Iris pigment epithelial cell (primary cell): Measurements from ENCODE around the gene ULK3.

Source experiments
- DNase-seq: peaks from one replicate; pipeline ENCODE4 v3.0.0-alpha.2; 2011; ENCODE audit warnings: low read depth

ULK3 gene

DNA sequence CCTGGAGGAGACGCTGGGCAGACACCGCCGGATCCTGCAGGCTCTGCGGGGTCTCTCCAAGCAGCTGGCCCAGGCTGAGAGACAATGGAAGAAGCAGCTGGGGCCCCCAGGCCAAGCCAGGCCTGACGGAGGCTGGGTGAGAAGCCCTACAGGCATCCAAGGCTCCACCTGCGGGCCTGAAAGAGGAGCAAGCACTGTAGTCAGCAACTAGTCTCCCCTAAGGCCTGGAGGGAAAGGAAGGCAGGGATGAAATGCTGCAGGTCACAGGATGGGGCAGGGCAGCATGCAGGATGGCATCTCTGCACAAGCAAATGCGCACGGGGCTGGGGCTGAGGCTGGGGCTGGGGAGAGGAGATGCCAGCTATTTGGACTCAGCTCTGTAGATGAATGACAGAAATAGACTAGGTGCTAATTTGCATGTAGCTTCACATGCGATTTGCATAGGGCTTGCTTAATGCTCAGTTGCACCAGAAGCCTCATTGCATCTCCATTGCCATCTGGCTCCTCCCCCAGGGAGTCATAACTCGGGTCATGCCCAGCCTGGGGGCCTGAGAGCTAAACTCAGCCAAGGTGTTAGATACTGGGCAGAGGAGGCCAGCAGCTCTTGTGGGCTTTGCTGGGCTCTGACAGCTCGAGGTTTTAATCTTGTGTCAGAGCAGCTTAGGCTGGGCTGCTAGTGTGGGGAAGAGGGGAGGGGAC is 21.7 kb downstream of the ULK3 start:
- DNase-seq = no peak

DNA sequence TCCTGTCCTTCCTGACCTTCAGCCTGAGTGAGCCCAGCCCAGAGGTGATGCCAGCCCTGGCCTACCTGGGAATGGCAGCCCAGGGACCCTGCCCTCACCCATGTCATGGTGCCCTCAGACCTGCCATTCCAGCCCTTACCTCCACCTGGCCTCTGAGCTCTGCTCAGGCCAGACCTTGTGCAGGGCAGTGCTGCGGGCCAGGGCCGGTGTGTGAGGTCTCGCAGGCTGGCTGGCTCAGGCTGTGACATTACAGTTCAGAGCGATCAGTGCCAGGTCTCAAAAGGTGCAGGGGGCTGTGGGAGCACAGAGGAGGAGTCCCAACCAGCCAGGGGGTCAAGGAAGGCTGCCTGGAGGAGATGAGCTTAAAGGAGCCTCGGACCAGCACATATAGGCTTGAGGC is 22.9 kb downstream of the ULK3 start:
- DNase-seq = no peak

DNA sequence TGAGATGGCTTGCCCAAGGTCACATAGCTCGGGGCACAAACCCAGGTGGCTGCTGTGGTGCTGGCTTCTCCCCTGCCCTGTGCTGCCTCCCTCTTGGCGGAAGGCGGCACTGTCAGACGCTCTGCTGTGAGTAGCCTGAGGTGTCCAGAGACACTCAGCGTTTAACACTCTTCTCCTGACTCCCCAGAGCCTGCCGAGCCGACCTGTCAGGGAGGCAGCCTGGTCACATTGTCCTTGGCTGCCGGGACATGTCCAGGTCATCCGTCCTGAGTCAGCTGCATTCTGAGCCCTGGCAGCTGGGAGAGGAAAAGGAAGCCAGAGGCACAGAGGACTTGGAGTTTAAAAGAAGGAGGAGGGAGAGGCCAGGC is 25.6 kb downstream of the ULK3 start:
- peak; percentile 20 for DNase-seq

DNA sequence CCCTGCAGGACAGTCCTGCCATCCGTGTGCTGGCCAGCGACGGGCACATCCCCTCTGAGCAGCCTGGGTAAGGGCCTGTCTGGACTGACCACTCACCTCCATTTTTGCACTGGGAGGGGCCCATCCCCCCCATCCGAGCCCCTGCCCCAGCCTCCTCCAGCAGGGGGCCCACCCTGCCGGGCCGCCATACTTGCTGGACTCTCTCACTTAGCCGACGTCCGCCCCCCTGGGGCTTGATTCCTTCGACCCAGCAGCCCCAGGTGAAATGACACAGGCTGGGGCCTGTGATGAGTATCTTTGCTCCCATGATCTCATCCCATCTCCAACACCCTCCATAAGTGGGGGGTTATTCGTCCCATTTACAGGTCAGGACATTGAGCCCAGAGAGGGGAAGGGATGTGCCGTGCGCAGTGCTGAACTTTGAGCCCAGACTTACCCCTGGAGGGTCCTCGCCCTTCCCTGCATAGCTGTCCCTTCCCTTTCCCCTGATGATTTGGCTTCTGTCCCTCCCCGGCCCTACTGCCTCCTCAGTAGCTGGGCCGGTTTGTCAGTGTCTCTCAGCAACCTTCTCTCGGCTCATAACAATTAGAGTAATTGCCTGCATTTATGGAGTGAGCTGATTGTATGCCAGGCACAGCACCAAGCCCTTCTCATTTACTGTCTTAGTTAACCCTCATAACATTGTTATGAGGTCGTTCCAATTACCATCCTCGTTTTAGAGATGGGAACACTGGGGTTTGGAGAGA is 26.2 kb downstream of the ULK3 start:
- no peak for DNase-seq

DNA sequence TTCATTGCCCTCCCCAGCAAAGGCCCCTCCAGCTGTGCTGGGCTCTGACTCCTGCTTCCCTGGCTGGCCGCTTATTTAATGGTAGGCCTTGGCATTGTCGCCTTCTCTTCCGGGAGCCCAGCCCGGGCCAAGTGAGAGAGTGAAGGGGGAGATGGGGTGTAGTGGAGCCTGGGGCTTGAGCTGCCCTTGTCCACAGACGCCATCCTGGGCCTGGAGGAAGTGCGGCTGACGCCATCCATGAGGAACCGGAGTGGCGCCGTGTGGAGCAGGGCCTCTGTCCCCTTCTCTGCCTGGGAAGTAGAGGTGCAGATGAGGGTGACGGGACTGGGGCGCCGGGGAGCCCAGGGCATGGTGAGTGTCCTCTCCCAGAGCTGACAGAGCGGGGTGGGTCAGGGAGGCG is 27.0 kb downstream of the ULK3 start:
- no peak for DNase-seq

DNA sequence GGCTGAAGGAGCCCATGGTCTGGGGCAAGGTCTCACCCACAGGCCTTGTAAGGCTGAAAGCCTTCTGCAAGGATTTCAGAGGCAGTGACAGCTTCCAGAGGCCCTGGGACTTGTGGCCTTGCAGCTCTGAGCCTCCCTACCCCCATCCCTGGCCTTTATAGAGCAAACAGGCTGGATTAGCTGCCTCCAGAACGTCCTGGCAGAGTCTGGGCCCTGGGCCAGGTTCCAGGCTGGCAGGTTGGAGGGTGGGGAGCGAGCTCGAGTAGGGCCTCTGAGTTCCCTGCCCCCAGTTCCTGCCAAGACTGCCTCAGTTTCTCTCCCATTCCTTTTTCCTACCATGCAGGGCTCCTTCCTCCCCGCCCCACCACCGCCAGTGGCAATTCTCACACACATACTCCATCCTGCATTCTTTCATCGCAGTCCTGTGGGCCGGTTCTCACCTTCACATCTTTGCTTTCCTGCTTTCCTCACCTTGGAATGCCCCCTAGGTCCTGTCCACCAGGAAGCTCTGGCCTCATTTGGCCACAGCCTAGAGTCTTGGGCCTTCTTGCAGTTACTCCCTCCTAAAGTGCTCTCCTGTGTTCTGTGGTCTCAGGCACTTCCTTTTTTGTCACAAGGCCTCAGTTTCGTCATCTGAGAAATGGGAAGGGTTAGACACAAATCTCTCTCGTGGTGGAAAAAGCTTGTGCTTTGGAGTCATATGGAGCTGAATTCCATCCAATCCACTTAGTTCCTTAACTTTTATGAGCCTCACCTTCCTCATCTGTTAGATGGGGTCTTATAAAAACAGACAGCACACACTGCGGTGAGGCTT is 27.6 kb downstream of the ULK3 start:
- DNase-seq = no peak

DNA sequence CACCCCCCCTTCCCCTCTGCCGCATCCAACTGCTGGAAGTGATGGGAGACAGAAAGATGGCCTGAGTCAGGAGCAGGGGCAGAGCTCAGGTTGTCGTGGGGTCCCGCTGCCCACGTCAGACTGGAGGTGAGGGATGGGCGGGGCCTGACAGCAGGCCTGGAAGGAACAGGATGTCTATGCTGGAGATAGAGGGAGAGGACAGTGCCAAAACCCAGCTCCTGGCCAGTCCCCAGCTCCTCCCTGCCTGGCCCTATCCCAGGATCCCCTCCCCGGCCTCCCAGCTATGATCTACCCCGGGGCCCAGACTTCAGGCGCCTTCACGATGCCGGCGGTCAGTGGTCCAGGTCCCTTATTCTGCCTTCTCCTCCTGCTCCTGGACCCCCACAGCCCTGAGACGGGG is 30.4 kb downstream of the ULK3 start, which contains the start of gene LMAN1L:
Gene LMAN1L (plus strand): TSS at position 303 of the 400 bp plus-strand sequence. CDS start 20 bp downstream, at position 323.
- DNase-seq = no peak

DNA sequence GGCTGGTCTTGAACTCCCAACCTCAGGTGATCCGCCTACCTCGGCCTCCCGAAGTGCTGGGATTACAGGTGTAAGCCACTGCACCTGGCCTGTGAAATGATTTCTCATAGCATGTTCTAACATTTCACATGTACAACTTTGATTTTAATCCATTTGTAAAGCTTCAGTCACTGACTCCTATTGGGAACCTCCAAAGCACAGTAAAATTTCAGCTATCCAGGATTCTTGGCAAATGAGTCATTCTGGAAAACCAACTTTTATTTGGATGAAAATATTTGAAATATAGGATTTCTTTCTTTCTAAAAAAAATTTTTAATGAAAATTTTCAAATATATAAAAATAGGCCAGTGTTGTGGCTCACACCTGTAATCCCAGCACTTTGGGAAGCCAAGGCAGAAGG is 33.0 kb downstream of the ULK3 start:
- no peak for DNase-seq

DNA sequence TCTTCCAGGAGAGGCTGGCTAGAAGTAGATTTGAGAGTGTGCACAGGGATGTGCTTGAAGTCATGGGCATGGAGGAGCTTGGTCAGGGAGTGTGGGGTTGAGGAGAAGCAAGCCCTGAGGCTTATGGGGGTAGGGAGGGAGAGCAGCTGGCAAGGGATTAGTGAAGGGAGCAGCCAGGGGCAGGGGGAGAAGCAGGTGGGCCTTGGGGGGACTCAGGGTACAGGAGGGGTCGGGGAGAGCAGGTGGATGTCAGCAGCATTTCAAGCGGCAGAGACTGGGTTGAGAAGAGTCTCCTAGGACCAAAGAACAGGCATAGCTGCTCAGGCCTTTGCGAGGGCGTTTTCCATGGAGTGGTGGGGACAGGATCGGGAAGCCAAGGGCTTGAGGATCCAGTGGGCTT is 33.7 kb downstream of the ULK3 start:
- DNase-seq = no peak

DNA sequence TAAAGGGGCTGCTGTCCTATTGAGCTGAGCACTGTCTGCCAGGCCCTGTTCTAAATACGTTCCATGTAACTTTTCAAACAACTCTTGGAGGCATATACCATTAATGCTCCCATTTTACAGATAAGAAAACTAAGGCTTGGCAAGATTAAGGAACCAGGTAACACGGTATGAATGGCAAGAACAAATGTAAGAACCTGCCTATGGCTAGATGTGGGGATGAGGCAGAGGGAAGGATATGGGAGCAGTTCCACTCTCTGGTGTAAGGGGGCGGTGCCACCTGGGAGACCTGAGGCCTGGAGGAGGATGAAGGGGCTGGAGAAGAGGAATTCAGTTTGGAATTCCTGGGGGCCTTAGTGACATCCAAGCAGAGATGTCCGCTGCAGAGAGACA is 34.1 kb downstream of the ULK3 start:
- DNase-seq = no peak

DNA sequence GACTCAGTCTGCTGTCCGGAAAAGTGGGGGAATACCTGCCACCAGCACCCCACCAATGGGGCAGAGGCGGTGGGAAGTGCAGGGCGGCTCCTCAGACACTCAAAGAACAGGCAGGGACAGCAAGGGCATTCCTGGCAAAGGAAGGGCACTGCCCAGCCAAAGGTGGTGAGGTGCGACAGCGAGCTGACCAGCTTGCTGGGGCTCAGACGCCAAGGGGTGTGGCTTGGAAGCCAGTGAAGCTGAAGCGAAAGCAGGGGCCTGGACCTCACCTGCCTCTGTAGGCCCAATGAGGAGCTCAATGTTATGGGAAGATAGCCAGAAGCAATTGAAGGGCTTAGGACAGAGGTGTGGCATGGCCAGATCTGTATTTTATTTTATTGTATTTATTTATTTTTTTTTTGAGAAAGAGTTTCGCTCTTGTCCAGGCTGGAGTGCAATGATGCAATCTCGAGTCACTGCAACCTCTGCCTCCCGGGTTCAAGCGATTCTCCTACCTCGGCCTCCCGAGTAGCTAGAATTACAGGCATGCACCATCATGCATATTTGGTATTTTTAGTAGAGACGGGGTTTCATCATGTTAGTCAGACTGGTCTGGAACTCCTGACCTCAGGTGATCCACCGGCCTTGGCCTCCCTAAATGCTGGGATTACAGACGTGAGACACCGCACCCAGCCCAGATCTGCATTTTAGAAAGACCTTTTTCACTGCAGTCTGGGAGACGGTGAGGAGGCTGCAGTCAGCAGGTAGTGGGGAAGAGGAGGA is 34.7 kb downstream of the ULK3 start:
- DNase-seq = peak; percentile 20

DNA sequence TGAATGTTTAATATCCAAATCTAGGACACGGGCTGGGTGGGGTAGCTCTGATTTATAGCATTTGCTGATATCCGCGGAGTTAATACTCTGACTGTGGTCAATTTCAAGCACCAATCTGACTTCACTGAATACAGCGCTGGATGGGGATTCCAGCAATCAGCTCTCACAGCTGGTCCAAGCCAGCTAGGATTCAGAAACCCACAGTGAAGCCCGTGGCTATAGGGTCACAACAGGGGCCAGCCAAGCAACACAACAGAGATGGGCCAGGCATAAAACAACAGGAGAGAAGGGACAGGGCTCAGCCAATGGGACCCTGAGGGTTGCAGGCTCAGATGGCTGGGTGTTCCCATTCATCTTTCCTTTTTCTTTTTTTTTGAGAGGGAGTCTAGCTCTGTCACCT is 35.7 kb downstream of the ULK3 start:
- DNase-seq = peak; percentile 25

DNA sequence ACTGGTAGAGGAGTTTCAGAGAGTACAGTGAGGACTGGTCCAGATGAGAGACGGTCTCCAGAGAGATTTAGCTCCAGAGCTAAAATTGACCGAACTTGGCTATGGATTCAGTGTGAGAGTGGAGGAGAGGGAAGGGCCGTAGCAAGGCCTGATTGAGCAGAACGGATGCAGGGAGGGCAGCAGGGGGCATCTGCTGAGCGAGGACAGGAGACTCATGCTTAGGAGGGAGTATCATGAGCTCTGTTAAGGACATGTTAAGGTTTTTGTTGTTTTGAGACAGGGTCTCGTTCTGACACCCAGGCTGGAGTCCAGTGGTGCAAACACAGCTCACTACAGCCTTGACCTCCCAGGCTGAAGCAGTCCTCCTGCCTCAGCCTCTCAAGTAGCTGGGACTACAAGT is 38.0 kb downstream of the ULK3 start:
- DNase-seq = no peak

DNA sequence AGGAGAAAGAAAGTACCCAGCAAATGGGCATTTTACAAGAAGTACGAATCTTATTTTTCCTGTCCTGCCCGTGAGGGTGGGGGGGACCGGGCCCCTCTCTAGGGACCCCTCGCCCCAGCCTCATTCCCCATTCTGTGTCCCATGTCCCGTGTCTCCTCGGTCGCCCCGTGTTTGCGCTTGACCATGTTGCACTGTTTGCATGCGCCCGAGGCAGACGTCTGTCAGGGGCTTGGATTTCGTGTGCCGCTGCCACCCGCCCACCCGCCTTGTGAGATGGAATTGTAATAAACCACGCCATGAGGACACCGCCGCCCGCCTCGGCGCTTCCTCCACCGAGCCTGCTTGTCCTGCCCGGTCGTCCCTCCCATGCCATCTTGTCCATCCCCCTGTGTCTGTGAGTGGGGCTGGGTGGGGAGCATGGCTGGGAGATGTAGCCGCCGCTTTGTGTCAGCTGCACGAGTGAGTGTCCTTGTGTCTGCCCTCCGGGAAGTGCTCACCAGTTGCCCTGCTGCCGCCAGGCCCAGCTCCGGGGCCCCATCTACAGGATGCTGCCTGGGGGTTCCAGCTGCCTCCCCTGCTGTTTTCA is 40.0 kb downstream of the ULK3 start:
- DNase-seq = no peak

DNA sequence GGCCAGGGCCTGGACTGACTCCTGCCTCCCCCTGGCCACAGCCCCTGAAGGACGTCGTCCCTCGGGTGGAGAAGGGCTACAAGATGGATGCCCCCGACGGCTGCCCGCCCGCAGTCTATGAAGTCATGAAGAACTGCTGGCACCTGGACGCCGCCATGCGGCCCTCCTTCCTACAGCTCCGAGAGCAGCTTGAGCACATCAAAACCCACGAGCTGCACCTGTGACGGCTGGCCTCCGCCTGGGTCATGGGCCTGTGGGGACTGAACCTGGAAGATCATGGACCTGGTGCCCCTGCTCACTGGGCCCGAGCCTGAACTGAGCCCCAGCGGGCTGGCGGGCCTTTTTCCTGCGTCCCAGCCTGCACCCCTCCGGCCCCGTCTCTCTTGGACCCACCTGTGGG is 40.7 kb downstream of the ULK3 start:
- no peak for DNase-seq

DNA sequence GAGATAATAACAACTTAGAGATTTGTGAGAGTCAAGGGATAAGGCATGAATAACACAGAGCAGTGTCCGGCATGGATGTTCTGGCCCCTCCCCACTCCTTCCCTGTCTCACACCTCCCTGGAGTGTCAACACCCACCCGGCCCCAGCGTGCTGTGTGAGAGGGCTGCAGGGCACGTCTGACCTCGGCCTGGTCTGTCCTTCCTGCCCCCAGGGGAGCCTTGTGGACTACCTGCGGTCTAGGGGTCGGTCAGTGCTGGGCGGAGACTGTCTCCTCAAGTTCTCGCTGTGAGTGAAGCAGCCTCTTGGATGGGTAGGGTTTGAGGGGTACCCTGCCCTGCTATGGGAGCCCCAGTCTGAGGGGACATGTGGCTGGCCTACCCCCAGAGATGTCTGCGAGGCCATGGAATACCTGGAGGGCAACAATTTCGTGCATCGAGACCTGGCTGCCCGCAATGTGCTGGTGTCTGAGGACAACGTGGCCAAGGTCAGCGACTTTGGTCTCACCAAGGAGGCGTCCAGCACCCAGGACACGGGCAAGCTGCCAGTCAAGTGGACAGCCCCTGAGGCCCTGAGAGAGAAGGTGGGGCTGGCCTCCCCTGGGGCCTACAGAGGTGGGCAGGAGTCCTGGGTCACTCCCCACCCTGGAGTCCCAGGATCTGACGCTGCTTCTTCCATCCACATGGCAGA is 41.5 kb downstream of the ULK3 start:
- DNase-seq = no peak

DNA sequence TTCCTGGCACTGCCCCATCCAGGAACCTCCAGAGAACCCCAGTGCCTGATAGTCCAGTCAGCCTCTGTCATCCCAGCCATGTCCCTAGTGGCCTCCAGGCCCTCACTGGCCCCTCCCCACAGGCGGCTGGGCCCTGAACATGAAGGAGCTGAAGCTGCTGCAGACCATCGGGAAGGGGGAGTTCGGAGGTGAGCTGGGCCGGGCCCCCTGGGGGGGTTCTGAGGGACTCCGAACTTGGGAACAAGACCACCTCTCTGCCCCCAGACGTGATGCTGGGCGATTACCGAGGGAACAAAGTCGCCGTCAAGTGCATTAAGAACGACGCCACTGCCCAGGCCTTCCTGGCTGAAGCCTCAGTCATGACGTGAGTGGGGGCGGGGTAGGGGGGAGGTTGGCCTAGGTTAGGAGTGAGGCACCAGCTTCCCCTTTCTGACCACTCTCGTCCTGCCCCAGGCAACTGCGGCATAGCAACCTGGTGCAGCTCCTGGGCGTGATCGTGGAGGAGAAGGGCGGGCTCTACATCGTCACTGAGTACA is 42.3 kb downstream of the ULK3 start:
- no peak for DNase-seq

DNA sequence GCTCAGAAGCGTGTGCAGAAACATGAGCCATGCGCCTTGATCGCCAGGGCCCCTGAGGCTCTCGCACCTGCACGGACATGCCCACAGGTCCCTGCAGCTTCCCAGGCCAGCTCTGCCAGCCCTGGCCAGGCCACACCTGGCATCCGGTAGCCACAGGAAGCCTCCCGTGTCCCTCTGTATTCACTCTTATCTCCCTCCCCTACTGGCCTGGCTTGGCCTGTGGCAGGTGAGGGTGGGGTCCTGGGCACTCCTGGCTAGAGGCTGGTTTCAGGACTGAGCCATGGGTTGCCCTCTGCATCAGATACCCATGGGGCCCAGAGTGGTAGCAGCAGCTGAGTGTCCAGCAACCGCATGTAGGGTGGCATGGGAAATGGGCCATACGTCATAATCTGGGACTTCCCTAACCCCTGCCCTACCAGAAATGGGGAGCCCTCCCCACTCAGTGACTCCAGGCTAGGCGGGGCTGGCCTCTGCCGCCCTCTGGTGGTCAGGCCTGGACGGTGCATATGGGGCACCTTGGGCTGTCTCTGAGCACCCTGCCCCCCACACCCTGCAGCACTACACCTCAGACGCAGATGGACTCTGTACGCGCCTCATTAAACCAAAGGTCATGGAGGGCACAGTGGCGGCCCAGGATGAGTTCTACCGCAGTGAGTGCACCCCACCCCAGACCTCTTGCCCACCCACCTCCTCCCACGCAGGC is 42.9 kb downstream of the ULK3 start:
- DNase-seq = peak; percentile 53

DNA sequence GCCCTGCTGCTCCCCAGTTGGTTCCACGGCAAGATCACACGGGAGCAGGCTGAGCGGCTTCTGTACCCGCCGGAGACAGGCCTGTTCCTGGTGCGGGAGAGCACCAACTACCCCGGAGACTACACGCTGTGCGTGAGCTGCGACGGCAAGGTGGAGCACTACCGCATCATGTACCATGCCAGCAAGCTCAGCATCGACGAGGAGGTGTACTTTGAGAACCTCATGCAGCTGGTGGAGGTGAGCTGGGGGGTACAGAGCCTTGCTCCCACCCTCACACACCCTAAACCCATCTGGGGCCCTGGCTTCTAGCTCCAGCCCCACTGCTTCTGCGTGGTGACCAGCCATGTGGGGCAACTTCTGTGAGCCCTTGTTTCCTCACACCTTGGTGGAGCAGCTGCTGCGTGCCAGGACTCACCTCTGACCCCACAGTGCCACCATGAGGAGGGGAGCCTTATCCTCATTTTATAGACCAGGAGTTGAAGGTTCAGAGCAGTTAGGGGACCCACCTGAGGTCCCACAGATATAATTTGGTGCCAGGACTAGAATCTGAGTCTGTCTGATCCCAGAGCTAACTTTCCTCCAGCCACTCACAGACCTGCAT is 43.6 kb downstream of the ULK3 start:
- no peak for DNase-seq
